Astrocyte (in vitro differentiated cells and primary cell): Measurements from ENCODE around the gene PAX8. TPM values are rescaled to one million over a fixed set of nuclear protein-coding genes. Genes with fewer than 3 reads are reported as not detected.

Experiments
- DNase-seq: peaks from one replicate; pipeline ENCODE4 v3.0.0-alpha.2; 2010; ENCODE audit warnings: low read depth
- FAIRE-seq: peaks from 2 replicates; lab custom pipeline; 2011; peaks lifted over from hg19 to GRCh38; lab: Jason Lieb, UNC
- H2AFZ ChIP-seq: 2 replicates; pipeline ENCODE4 v1.6.0; 2012; ENCODE audit warnings: low read depth, low read length, inconsistent platforms
- H3K27ac ChIP-seq: 2 replicates; pipeline ENCODE4 v1.5.1; 2011; ENCODE audit warnings: low read depth, low read length, inconsistent platforms
- H3K27me3 ChIP-seq: 2 replicates; pipeline ENCODE4 v1.6.0; 2011; ENCODE audit warnings: low read length, inconsistent platforms; ENCODE audit not compliant: insufficient read depth
- H3K36me3 ChIP-seq: 2 replicates; pipeline ENCODE4 v1.5.1; 2011; ENCODE audit warnings: low read length, inconsistent platforms; ENCODE audit not compliant: insufficient read depth
- H3K4me1 ChIP-seq: 2 replicates; pipeline ENCODE4 v1.5.1; 2011; ENCODE audit warnings: low read length, inconsistent platforms; ENCODE audit not compliant: insufficient read depth
- H3K4me2 ChIP-seq: 2 replicates; pipeline ENCODE4 v1.6.0; 2012; ENCODE audit warnings: low read length, inconsistent platforms
- H3K4me3 ChIP-seq: 2 replicates; pipeline ENCODE4 v1.5.1; 2011; ENCODE audit warnings: low read depth, mild to moderate bottlenecking, low read length, inconsistent platforms; ENCODE audit not compliant: insufficient read depth
- H3K79me2 ChIP-seq: 2 replicates; pipeline ENCODE4 v1.6.0; 2012; ENCODE audit warnings: mild to moderate bottlenecking, low read length, inconsistent platforms; ENCODE audit not compliant: insufficient read depth
- H3K9ac ChIP-seq: 2 replicates; pipeline ENCODE4 v1.6.0; 2012; ENCODE audit warnings: mild to moderate bottlenecking, low read length, inconsistent platforms
- H3K9me3 ChIP-seq: 2 replicates; pipeline ENCODE4 v1.5.1; 2012; ENCODE audit warnings: low read depth, mild to moderate bottlenecking, low read length, inconsistent platforms; ENCODE audit not compliant: insufficient read depth
- H4K20me1 ChIP-seq: 2 replicates; pipeline ENCODE4 v1.6.0; 2012; ENCODE audit warnings: low read length, inconsistent platforms; ENCODE audit not compliant: insufficient read depth
- H3K27ac Mint-ChIP-seq: one replicate; pipeline ENCODE4 v1.8.0; 2021; ENCODE audit warnings: mild to moderate bottlenecking, mixed read lengths; ENCODE audit not compliant: unreplicated experiment
- H3K27me3 Mint-ChIP-seq: one replicate; pipeline ENCODE4 v1.8.0; 2021; ENCODE audit warnings: low read depth, mixed read lengths; ENCODE audit not compliant: unreplicated experiment
- H3K36me3 Mint-ChIP-seq: one replicate; pipeline ENCODE4 v1.8.0; 2021; ENCODE audit warnings: low read depth, mixed read lengths; ENCODE audit not compliant: unreplicated experiment
- H3K4me1 Mint-ChIP-seq: one replicate; pipeline ENCODE4 v1.8.0; 2021; ENCODE audit warnings: low read depth, mixed read lengths; ENCODE audit not compliant: unreplicated experiment
- H3K4me3 Mint-ChIP-seq: one replicate; pipeline ENCODE4 v1.8.0; 2021; ENCODE audit warnings: mild to moderate bottlenecking, moderate library complexity, mixed read lengths; ENCODE audit not compliant: unreplicated experiment
- H3K9me3 Mint-ChIP-seq: one replicate; pipeline ENCODE4 v1.8.0; 2021; ENCODE audit warnings: mild to moderate bottlenecking, mixed read lengths; ENCODE audit not compliant: unreplicated experiment
- EZH2 ChIP-seq: IDR thresholded peaks from 2 replicates; pipeline ENCODE4 v1.6.1; 2012; ENCODE audit warnings: mild to moderate bottlenecking, low read length, inconsistent platforms; ENCODE audit not compliant: insufficient read depth
- total RNA-seq: library from RNA; stranded (reverse); gene quantifications from 2 replicates; pipeline ENCODE4 v1.2.1, GENCODE V29; 2021
- TF ChIP-seq, protein P1 (sequence below): IDR thresholded peaks from 2 replicates; pipeline ENCODE4 v1.5.1; 2011; ENCODE audit warnings: low read depth, mild to moderate bottlenecking, inconsistent platforms, low read length, moderate library complexity; ENCODE audit not compliant: insufficient read depth

The PAX8 gene
- total RNA-seq, 1 donor from 2014 or later = 0.48 TPM

DNA sequence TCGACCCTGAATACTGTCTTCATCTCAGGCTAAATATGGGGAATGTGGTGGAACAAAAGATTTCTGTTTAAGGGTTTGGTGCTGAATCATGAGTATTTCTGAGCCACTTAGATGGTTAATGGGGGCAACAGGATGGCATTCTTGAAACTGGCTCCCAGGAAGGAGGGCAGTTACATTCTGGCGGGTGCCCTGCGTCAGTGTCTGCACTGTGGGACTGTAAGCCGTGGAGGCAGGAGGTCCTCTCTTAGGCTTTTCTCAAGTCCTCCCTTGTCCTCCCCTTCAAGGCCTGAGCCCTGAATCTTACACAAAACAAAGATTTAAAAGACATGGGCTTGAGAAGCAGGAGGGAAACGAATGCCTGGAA, 59.2 kb downstream of the PAX8 start:
- H3K4me3 ChIP-seq = no peak overlapping the region
- no peak overlapping the region for H3K27ac ChIP-seq
- H3K4me2 ChIP-seq = no peak overlapping the region
- Mint-ChIP-seq H3K36me3 (peaks cover 2% of the 10 kb centered on the region), H3K9me3 (peaks cover 4% of the 10 kb centered on the region), H3K4me3 (no peak overlapping the region), H3K27ac (no peak overlapping the region), H3K4me1 (peaks cover 16% of the 10 kb centered on the region), H3K27me3 (peaks cover 2% of the 10 kb centered on the region)
- H4K20me1 ChIP-seq = no peaks in the 10 kb centered on the region
- no peak overlapping the region for H3K9ac ChIP-seq
- no peaks in the 10 kb centered on the region for H3K36me3 ChIP-seq
- DNase-seq = no peak
- no peaks in the 10 kb centered on the region for H3K9me3 ChIP-seq
- H2AFZ ChIP-seq = no peak overlapping the region
- H3K79me2 ChIP-seq = no peaks in the 10 kb centered on the region
- FAIRE-seq = no peak
- no peaks in the 10 kb centered on the region for H3K27me3 ChIP-seq
- peaks cover 25% of the 10 kb centered on the region for H3K4me1 ChIP-seq
- no peak for TF ChIP-seq EZH2
- TF ChIP-seq, protein P1, sequence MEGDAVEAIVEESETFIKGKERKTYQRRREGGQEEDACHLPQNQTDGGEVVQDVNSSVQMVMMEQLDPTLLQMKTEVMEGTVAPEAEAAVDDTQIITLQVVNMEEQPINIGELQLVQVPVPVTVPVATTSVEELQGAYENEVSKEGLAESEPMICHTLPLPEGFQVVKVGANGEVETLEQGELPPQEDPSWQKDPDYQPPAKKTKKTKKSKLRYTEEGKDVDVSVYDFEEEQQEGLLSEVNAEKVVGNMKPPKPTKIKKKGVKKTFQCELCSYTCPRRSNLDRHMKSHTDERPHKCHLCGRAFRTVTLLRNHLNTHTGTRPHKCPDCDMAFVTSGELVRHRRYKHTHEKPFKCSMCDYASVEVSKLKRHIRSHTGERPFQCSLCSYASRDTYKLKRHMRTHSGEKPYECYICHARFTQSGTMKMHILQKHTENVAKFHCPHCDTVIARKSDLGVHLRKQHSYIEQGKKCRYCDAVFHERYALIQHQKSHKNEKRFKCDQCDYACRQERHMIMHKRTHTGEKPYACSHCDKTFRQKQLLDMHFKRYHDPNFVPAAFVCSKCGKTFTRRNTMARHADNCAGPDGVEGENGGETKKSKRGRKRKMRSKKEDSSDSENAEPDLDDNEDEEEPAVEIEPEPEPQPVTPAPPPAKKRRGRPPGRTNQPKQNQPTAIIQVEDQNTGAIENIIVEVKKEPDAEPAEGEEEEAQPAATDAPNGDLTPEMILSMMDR = no peak

DNA sequence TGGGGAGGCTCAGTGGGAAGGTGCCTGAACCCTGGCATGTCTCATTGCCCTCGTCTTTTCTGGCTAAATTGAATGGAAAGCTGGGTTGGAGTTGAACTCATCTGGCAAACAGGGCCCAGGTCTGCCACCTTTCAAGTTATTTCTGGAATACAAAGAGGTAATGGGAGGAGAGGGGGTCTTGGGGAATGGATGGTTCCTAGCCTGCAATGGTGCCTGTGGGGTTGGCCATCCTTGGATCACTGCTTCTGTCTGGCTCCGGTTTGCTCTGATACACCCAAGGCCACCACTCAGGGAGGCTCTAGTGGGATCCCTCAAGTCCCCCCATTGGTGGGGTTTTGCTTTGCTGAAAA, 59.7 kb downstream of the PAX8 start:
- no peak overlapping the region for H3K27ac Mint-ChIP-seq
- no peak for TF ChIP-seq EZH2
- TF ChIP-seq, protein P1 = no peak

DNA sequence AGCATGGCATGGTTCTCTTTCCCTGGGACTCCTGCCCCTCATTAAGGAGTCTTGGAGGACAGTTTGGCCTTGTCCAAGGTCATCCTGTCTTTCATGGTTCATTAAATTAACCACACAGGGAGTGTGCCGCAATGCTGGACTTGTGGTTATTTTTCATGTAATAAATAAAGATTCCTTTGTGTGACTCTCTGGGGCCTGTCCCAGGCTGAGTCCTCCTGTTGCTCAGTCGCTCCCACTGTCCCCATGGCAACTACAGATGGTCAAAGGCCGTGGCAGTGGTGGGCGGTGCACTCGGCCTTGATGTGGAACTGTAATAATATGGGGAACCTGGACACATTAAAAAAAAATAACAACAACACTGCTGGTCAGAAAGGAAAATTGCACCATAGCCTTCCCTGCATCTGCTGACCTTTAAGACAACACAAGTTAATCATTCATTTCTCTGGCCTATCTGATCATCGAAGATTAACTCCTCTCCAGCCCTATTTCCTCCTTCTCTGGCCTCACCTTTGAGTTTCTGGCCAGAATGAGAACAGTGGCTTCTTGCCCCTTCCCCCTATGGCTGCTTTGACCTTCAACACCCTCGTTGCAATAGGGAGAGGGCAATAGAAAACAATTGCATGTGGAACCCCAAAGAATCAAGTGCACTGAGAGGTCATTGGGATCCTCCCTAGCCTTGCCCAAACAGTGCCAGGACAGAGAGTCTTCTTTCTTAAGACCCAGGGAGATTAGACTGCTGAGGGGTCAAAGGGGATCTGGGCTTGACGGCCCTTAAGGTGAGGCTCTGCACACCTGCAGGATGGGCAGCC, 60.2 kb downstream of the PAX8 start:
- Histone ChIP-seq H3K9ac (no peak overlapping the region), H3K27me3 (no peaks in the 10 kb centered on the region), H2AFZ (no peak overlapping the region), H3K79me2 (no peaks in the 10 kb centered on the region), H3K4me2 (peak overlapping the region; percentile 38), H4K20me1 (no peaks in the 10 kb centered on the region), H3K4me3 (no peak overlapping the region), H3K4me1 (peaks cover 25% of the 10 kb centered on the region), H3K36me3 (no peaks in the 10 kb centered on the region), H3K9me3 (no peaks in the 10 kb centered on the region), H3K27ac (peak overlapping the region; percentile 29)
- TF ChIP-seq, protein P1 = no peak
- TF ChIP-seq EZH2 = no peak
- Mint-ChIP-seq H3K9me3 (peaks cover 5% of the 10 kb centered on the region), H3K4me3 (no peak overlapping the region), H3K36me3 (peaks cover 2% of the 10 kb centered on the region), H3K4me1 (peaks cover 16% of the 10 kb centered on the region), H3K27ac (peak overlapping the region; percentile 68), H3K27me3 (peaks cover 2% of the 10 kb centered on the region)
- DNase-seq = peak; percentile 56
- no peak for FAIRE-seq

More for the DNA sequence above, 59.7 kb downstream of the PAX8 start:
- Histone ChIP-seq H3K9ac (no peak overlapping the region), H3K9me3 (no peaks in the 10 kb centered on the region), H3K4me1 (peaks cover 25% of the 10 kb centered on the region), H3K27ac (no peak overlapping the region), H2AFZ (no peak overlapping the region), H3K79me2 (no peaks in the 10 kb centered on the region), H4K20me1 (no peaks in the 10 kb centered on the region), H3K27me3 (no peaks in the 10 kb centered on the region), H3K4me3 (no peak overlapping the region), H3K36me3 (no peaks in the 10 kb centered on the region), H3K4me2 (no peak overlapping the region)
- DNase-seq (no peak), FAIRE-seq (no peak)
- Mint-ChIP-seq H3K4me1 (peaks cover 16% of the 10 kb centered on the region), H3K27me3 (peaks cover 2% of the 10 kb centered on the region), H3K36me3 (peaks cover 2% of the 10 kb centered on the region), H3K9me3 (peaks cover 5% of the 10 kb centered on the region), H3K4me3 (no peak overlapping the region)
